GM12891 (cell line): ENCODE data around the gene NEK8.

Experiments
- PAX5 ChIP-seq: IDR thresholded peaks from 2 replicates; pipeline ENCODE4 v1.6.1; 2011; ENCODE audit warnings: low read length, moderate library complexity, mild to moderate bottlenecking; ENCODE audit not compliant: insufficient read depth, severe bottlenecking
- POLR2A ChIP-seq: IDR thresholded peaks from 2 replicates; pipeline ENCODE4 v1.6.1; 2011; ENCODE audit warnings: low read depth, low read length, control low read depth
- POLR2AphosphoS5 ChIP-seq: IDR thresholded peaks from 2 replicates; pipeline ENCODE4 v1.6.1; 2011; ENCODE audit warnings: low read depth, low read length, control low read depth
- POU2F2 ChIP-seq: IDR thresholded peaks from 2 replicates; pipeline ENCODE4 v1.6.1; 2011; ENCODE audit warnings: low read depth, mild to moderate bottlenecking, control low read depth, low read length, moderate library complexity
- SPI1 ChIP-seq: IDR thresholded peaks from 2 replicates; pipeline ENCODE4 v1.6.1; 2011; ENCODE audit warnings: low read depth, low read length, control low read depth
- TAF1 ChIP-seq: IDR thresholded peaks from 2 replicates; pipeline ENCODE4 v1.6.1; 2011; ENCODE audit warnings: low read depth, low read length, control low read depth

GRCh38 chr17:28725660-28726225, 2.8 kb upstream of the NEK8 start:
- TF ChIP-seq POLR2A = peak; percentile 35; the same call in 1 of the 2 replicates
- no peak; the same call in 1 of the 2 replicates for TF ChIP-seq TAF1
- peak; percentile 30; the same call in 1 of the 2 replicates for TF ChIP-seq POLR2AphosphoS5
- no peak for TF ChIP-seq SPI1
- no peak for TF ChIP-seq PAX5
- peak; percentile 70; the same call in 1 of the 2 replicates for TF ChIP-seq POU2F2
